ENCODE results near the gene ZSCAN5B.

DNA sequence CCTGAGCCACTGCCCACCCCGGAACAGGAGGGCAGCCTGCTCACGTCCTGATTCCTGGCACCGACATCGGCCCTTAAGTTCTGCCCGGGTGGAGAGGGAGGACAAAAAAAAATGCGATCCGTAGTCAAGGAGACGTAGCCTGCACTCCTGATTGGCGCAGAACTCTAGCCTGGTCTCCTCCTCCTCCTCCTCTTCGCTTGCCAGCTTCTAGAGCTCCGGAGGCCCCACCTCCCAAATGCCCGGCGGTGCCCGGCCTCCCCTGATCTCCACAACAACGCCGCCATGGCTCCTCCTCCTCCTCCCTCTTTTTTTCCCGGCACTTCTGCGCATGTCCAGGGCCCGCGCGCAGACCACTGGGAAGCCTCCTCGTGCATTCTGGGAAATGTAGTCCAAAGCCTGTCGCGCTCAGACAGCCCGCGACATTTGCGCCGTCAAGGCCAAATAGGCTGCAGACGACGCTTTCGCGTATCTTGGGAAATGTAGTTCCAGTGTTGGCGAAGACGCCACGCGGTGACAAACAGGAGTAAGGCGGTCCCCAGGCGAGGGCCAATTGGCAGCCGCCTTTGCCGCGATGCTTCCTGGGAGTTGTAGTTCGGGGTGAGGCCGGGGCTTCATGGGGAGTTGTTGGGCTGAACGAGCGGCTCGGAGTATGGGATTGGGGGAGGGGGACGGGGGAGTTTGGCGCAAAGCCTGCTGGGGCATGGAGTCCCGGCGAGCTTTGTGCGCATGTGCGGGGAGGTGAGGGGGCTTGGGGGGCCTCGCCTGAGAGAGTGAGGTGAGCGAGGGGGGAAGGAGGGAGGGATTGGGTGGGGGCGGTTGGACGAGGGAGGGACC, 56.8 kb downstream of the ZSCAN5B start, which contains the start of gene ZNF444:
- TF ChIP-seq, protein P1, sequence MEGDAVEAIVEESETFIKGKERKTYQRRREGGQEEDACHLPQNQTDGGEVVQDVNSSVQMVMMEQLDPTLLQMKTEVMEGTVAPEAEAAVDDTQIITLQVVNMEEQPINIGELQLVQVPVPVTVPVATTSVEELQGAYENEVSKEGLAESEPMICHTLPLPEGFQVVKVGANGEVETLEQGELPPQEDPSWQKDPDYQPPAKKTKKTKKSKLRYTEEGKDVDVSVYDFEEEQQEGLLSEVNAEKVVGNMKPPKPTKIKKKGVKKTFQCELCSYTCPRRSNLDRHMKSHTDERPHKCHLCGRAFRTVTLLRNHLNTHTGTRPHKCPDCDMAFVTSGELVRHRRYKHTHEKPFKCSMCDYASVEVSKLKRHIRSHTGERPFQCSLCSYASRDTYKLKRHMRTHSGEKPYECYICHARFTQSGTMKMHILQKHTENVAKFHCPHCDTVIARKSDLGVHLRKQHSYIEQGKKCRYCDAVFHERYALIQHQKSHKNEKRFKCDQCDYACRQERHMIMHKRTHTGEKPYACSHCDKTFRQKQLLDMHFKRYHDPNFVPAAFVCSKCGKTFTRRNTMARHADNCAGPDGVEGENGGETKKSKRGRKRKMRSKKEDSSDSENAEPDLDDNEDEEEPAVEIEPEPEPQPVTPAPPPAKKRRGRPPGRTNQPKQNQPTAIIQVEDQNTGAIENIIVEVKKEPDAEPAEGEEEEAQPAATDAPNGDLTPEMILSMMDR (IDR thresholded peaks at IDR 0.05 in 4 of 5, conservative IDR thresholded peaks at IDR 0.05 in 1 of 5) = no peak
- TF ChIP-seq POLR2A (IDR thresholded peaks at IDR 0.05) = peak; percentile 52 to 54

All from gastrocnemius medialis (tissue), 4 donors.